ENCODE data around the gene INPP5D.

GRCh38 chr2:233029321-233029720, 30.8 kb upstream of the INPP5D start:
- TF ChIP-seq CTCF (IDR thresholded peaks at IDR 0.05; ENCODE audit: borderline replicate concordance, extremely low read depth, low read length, poor library complexity, severe bottlenecking), result no peak
- no peak for TF ChIP-seq EZH2 (IDR thresholded peaks at IDR 0.05; ENCODE audit: borderline replicate concordance, low read depth, low read length, severe bottlenecking)
